PC-3 (cell line): ENCODE results near the gene TPST1.

ENCODE experiments used
- CTCF ChIP-seq: fragments of 300-600 bp; sonication (generic); conservative IDR thresholded peaks from 2 replicates; pipeline ENCODE4 v1.5.1; 2017; ENCODE audit warnings: antibody characterized with exemption, low read depth, mild to moderate bottlenecking, low read length
- EZH2 ChIP-seq: fragments of 300-600 bp; sonication (generic); IDR thresholded peaks from one replicate; pipeline ENCODE4 v1.6.1; 2017; ENCODE audit warnings: antibody characterized with exemption, mild to moderate bottlenecking, low read length; ENCODE audit not compliant: unreplicated experiment
- EZH2phosphoT487 ChIP-seq: fragments of 300-600 bp; sonication (generic); IDR thresholded peaks from 2 replicates; pipeline ENCODE4 v1.6.1; 2018; ENCODE audit warnings: mild to moderate bottlenecking, antibody characterized with exemption, low read length, borderline replicate concordance

- no peak for TF ChIP-seq CTCF
- no peak for TF ChIP-seq EZH2phosphoT487
- TF ChIP-seq EZH2 = no peak
Measured at GRCh38 chr7:66255534-66256100, 50.5 kb downstream of the TPST1 start.
